Activated naive CD4-positive, alpha-beta T cell treated with anti-CD3 and anti-CD28 coated beads, Interleukin-2, amount 50 U/mL, for 16 hours (primary cell): ENCODE data around the gene EBP.
"Not testable (repeated sequence)": the region's sequence is repeated elsewhere in the genome, so short reads cannot be mapped to it uniquely, and the experiment has no call there.

Experiments used
- DNase-seq: peaks from one replicate; pipeline ENCODE4 v3.0.0-alpha.2; 2020

Gene EBP

DNA sequence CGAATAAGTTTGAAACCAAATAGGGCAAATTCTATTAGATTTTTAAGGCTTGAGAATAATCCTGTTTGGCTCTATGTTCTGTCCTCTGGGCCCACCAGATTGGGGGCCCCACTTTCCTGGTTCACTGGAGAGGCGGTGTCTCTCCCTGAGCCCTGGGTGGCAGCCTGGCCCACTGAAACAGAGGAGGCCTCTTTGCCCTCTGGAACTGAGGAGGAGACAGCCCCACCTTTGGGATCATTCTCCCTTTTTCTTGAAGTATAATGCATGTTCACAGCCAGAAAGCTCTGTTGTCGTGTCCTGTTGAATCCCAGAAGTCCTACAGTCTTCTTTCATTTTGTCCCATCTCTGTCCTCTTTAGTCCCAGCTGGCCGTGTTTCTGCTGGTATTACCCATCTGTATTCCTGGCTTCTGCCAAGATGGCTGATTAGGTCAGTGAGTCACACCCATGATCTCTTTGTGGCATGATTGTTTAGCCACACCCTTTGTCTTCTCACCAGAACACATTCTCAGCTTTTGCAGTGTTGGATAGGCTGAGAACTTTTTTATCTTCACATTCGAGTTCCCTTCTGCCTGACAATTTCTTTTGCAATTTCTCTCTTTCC, 9.9 kb downstream of the EBP start:
- DNase-seq, result no peak

DNA sequence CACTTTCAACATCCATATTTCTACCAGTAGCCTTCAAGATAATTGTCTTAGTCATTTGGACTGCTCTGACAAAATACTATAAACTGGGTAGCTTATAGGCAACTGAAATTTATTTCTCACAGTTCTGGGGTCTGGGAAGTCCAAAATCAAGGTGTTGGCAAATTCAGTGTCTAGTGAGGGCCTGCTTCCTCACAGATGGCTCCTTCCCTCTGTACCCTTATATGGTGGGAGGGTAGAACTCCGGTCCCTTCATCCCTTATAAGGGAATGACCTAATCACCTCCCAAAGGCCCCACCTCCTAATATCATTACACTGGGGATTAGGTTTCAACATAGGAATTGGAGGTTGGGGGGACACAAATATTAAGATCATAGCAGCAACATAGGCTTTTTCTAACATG, 10.6 kb downstream of the EBP start:
- DNase-seq, result no peak

DNA sequence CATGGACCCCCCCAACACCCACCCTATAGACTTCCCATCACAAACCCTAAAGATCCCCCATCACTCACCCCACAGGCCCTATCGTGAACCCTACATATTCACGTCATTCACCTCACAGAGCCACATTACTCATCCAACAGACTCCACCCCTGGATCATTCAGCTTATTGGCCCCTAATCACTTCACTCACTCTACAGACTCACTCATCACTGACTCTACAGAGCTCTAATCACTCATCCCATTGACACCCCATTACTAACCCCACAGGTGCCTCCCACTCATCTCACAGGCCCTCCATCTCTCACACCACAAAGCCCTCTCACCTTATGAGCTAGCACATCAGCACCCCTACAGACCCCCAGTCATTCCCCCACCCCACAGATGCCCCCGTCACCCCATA, 11.6 kb downstream of the EBP start:
- DNase-seq, result no peak

DNA sequence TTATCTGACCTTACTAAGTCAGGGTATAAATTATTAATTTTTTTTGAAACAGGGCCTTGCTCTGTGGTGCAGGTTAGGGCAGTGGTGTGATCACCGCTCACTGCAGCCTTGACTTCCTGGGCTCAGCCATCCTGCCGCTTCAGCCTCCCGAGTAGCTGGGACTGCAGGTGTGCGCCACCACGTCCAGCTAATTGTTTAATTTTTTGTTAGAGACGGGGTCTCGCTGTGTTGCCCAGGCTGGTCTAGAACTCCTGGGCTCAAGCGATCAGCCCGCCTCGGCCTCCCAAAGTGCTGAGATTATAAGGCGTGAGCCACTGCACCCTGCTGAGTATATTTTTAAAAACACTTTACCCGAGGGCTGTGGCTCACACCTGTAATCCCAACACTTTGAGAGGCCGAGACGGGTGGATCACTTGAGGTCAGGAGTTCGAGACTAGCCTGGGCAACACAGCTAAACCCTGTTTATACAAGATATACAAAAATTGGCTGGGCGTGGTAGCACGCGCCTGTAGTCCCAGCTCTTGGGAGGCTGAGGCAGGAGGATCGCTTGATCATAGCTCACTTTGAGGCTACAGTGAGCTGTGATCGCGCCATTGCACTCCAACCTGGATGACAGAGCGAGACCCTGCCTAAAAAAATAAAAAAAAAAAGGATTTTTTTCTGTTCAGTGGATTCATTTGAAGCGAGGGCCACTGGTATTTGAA, 17.2 kb downstream of the EBP start:
- no peak for DNase-seq

- DNase-seq, result peak; percentile 97
Observed at GRCh38 chrX:48539345-48540027, 17.9 kb downstream of the EBP start, which contains the start of gene TBC1D25. Gene TBC1D25 (plus strand): TSS chrX:48539714. CDS start chrX:48539798, 84 bp downstream.

GRCh38 chrX:48540028-48540375, 18.4 kb downstream of the EBP start:
- peak; percentile 56 for DNase-seq

GRCh38 chrX:48540480-48540879, 18.9 kb downstream of the EBP start:
- no peak for DNase-seq

GRCh38 chrX:48541140-48541814, 19.7 kb downstream of the EBP start:
- no peak for DNase-seq

DNA sequence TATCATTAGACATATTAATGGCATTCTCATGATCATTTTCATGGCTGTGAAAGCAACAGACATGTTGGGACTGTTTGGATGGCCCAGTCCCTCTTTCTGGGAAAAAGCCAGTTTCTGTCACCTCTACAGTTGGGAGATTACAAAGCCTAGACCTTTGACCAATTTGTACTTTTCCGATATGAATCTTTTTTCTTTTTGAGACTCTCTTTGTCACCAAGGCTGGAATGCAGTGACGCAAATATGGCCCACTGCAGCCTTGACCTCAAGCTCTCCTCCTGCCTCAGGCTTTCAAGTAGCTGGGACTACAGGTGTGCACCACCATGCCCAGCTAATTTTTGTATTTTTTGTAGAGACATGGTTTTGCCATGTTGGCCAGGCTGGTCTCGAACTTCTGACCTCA, 27.3 kb downstream of the EBP start:
- DNase-seq, result no peak

- not testable (repeated sequence) for DNase-seq
Observed at GRCh38 chrX:48555731-48556325, 34.2 kb downstream of the EBP start.

DNA sequence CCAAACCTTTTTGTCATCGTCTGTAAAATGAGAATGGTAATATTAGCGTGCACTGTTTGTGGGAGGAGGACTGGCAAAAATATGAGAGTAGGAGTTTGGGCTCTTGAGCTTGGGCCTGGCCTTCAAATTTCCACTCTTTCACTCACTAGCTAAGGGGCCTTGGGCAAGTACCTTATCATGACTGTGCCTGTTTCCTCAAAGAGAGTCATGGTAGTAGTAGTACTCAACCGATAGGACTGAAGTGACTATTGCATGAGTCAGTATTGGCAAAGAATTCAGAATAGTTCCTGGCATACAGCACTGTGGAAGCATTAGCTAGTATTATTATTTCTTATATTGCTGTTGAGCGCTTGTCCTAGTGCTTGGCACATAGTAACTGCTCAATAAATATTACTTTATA, 36.7 kb downstream of the EBP start:
- no peak for DNase-seq

DNA sequence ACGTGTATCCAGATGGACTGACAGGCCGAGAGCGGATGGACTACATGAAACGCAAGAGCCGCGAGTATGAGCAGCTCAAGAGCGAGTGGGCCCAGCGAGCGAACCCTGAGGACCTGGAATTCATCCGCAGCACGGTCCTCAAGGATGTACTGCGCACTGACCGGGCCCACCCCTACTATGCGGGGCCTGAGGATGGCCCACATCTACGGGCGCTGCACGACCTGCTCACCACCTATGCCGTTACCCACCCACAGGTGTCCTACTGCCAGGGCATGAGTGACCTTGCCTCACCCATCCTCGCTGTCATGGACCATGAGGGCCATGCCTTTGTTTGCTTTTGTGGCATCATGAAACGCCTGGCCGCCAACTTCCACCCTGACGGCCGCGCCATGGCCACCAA, 38.0 kb downstream of the EBP start:
- no peak for DNase-seq

GRCh38 chrX:48560056-48560455, 38.4 kb downstream of the EBP start:
- no peak for DNase-seq

DNA sequence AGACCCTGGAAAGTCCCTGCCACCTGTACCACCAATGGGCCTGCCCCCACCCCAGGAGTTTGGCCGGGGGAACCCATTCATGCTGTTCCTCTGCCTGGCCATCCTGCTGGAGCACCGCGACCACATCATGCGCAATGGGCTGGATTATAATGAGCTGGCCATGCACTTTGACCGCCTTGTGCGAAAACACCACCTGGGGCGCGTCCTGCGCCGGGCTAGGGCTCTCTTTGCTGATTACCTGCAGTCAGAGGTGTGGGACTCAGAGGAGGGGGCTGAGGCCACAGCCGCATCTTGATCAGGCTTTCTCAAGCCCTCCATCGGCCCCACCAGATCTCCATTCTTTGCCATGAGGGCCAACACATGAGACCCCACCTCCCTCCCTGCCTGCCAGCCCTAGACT, 39.1 kb downstream of the EBP start:
- no peak for DNase-seq

DNA sequence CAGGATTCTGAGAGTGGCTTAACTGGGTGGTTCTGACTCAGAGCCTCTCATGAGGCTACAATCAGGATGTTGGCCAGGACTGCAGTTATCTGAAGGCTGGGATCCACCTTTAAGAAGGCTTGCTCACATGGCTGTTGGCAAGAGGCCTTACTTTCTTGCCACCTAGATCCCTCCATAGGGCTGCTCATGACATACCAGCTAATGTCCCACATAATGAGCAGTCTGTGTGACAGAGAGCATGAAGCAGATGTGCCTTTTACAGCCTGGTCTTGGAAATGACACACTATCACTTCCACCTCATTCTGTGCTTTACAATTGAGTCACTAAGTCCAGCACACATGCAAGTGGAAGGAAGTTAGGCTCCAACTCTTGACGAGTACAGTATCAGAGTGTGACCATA, 48.4 kb downstream of the EBP start:
- no peak for DNase-seq

DNA sequence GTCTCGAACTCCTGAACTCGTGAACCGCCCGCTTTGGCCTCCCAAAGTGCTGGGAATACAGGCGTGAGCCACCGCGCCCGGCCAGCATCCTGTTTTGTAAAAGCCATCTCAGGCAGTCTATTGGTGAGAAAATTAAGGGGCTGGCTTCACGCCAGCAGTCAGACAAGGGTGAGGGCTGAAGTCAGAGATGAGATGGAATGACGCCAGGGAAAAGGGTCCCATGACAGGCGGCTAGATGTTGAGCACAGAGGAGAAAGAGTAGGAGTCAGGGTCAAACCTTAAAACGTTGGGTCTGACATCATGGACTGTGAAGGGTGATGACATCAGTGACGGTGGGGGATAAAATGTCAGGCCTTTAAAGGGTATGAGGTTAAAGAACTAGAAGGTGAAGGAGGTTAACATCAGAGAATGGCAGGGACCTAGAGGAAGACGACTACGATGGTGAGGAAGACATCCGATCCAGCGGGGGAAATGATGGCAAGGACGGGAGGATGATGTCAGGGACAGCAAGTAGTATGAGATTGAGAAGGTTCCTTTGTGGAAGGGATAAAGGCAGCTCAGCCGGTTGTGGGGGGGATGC, 52.2 kb downstream of the EBP start:
- no peak for DNase-seq

- peak; percentile 89 for DNase-seq
Observed at GRCh38 chrX:48574270-48575266, 53.0 kb downstream of the EBP start, which contains the start of gene RBM3. Gene RBM3 (plus strand): TSS chrX:48574484. CDS start chrX:48575181, 697 bp downstream.

GRCh38 chrX:48575642-48576041, 54.0 kb downstream of the EBP start:
- DNase-seq, result no peak

DNA sequence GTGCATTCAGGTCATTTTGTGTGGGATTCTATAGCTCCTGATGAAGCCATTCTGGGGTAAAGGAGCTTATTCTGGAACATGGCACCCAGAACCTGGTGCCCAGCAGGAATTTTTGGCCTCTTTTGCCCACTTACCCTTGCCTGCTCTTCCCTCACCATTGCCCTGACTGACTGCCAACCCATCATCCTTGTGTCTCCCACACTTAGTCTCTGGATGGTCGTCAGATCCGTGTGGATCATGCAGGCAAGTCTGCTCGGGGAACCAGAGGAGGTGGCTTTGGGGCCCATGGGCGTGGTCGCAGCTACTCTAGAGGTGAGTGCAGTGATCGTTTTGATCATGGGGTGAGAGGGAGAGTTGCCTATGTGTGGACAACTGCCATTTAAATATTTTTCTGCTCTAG, 54.5 kb downstream of the EBP start:
- no peak for DNase-seq
